Measurements from ENCODE around the gene PRDM11.

Gene PRDM11

GRCh38 chr11:45146072-45147016 lies at the start of gene PRDM11:
TSS of gene PRDM11 (plus strand) at chr11:45146639. CDS start at chr11:45181767, 35,128 bp downstream.
- H3K4me1 ChIP-seq (ENCODE audit: control insufficient read depth in 5 of 5, insufficient read depth in 5 of 5, low read length in 5 of 5), result peaks cover 0 to 24% (median 21%) of the 10 kb centered on the region in 5 donors
- peak within 1 kb of the TSS; percentile 59 to 90 (median 88) for H3K9ac ChIP-seq (ENCODE audit: low read length in 5 of 5)
- H3K4me3 ChIP-seq (ENCODE audit: low read depth in 1 of 5, low read length in 5 of 5), result peak within 1 kb of the TSS; percentile 80 to 88 (median 83)
- H3K36me3 ChIP-seq (ENCODE audit: control insufficient read depth in 5 of 5, insufficient read depth in 5 of 5, low read length in 5 of 5), result no peaks in the 10 kb centered on the region
- H3K9me3 ChIP-seq (ENCODE audit: control insufficient read depth in 5 of 5, low read length in 5 of 5), result peaks cover 0 to 3% (median 0%) of the 10 kb centered on the region in 5 donors
- H3K27ac ChIP-seq (ENCODE audit: low read depth, low read length), result peak within 1 kb of the TSS; percentile 95
- H3K27me3 ChIP-seq (ENCODE audit: control insufficient read depth in 5 of 5, insufficient read depth in 4 of 5, low read length in 5 of 5), result no peaks in the 10 kb centered on the region

DNA sequence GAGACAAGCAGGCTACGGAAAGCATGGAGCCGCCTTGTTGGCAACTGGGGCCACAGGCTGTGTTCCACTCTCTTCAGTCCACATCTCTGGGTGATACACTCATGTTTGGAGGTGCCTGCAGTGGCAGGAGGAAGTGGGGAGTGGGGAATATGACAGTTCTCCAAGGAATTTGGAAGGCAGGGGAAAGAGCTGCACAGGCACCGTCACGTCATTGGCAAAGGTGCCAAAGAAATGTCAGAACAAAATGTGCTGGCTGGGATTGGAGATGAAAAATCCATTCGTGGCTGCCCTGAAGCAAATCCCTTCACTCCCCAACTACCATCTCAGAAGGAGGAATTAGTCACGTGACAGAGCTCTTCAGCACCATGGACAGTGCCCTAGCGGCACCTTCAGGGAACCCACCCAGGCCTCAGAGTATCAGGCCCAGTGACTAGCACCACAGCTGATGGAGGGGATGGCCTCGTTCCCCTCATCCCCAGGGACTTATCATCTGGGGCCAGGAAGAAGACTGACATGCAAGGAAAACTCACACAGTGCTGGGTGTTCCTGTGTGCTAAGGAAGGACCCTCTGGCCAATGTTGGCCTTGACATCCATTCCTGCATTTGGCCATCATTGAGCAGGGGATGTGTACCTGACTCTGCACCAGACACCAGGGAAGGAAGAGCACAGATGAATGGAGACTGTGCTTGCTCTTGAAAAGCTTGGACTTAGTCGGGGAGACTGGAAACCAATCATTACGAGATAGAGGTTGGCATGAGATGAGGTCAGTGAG lies 48.5 kb upstream of the PRDM11 start:
- Histone ChIP-seq H3K4me3 (ENCODE audit: low read depth in 1 of 5, low read length in 5 of 5) (no peak overlapping the region), H3K4me1 (ENCODE audit: control insufficient read depth in 5 of 5, insufficient read depth in 5 of 5, low read length in 5 of 5) (peaks cover 4 to 13% (median 12%) of the 10 kb centered on the region in 5 donors), H3K36me3 (ENCODE audit: control insufficient read depth in 5 of 5, insufficient read depth in 5 of 5, low read length in 5 of 5) (no peaks in the 10 kb centered on the region)

GRCh38 chr11:45098929-45099328 lies 47.5 kb upstream of the PRDM11 start:
- H3K27ac ChIP-seq (ENCODE audit: low read depth, low read length), result no peak overlapping the region
- no peak overlapping the region for H3K4me3 ChIP-seq (ENCODE audit: low read depth in 1 of 5, low read length in 5 of 5)
- H3K9me3 ChIP-seq (ENCODE audit: control insufficient read depth in 5 of 5, low read length in 5 of 5), result no peaks in the 10 kb centered on the region
- H3K4me1 ChIP-seq (ENCODE audit: control insufficient read depth in 5 of 5, insufficient read depth in 5 of 5, low read length in 5 of 5), result peaks cover 4 to 14% (median 13%) of the 10 kb centered on the region in 5 donors
- H3K36me3 ChIP-seq (ENCODE audit: control insufficient read depth in 5 of 5, insufficient read depth in 5 of 5, low read length in 5 of 5), result no peaks in the 10 kb centered on the region
- peaks cover 0 to 12% (median 4%) of the 10 kb centered on the region in 5 donors for H3K27me3 ChIP-seq (ENCODE audit: control insufficient read depth in 5 of 5, insufficient read depth in 4 of 5, low read length in 5 of 5)
- H3K9ac ChIP-seq (ENCODE audit: low read length in 5 of 5), result no peak overlapping the region

More for the DNA sequence above, 48.5 kb upstream of the PRDM11 start:
- Histone ChIP-seq H3K9ac (ENCODE audit: low read length in 5 of 5) (no peak overlapping the region), H3K9me3 (ENCODE audit: control insufficient read depth in 5 of 5, low read length in 5 of 5) (no peaks in the 10 kb centered on the region), H3K27ac (ENCODE audit: low read depth, low read length) (no peak overlapping the region), H3K27me3 (ENCODE audit: control insufficient read depth in 5 of 5, insufficient read depth in 4 of 5, low read length in 5 of 5) (peaks cover 0 to 12% (median 4%) of the 10 kb centered on the region in 5 donors)

GRCh38 chr11:45100339-45100738 lies 46.1 kb upstream of the PRDM11 start:
- Histone ChIP-seq H3K27ac (ENCODE audit: low read depth, low read length) (no peak overlapping the region), H3K9ac (ENCODE audit: low read length in 5 of 5) (no peak overlapping the region), H3K27me3 (ENCODE audit: control insufficient read depth in 5 of 5, insufficient read depth in 4 of 5, low read length in 5 of 5) (peaks cover 0 to 15% (median 4%) of the 10 kb centered on the region in 5 donors), H3K9me3 (ENCODE audit: control insufficient read depth in 5 of 5, low read length in 5 of 5) (no peaks in the 10 kb centered on the region), H3K4me1 (ENCODE audit: control insufficient read depth in 5 of 5, insufficient read depth in 5 of 5, low read length in 5 of 5) (peaks cover 4 to 16% (median 13%) of the 10 kb centered on the region in 5 donors), H3K4me3 (ENCODE audit: low read depth in 1 of 5, low read length in 5 of 5) (no peak overlapping the region), H3K36me3 (ENCODE audit: control insufficient read depth in 5 of 5, insufficient read depth in 5 of 5, low read length in 5 of 5) (no peaks in the 10 kb centered on the region)

DNA sequence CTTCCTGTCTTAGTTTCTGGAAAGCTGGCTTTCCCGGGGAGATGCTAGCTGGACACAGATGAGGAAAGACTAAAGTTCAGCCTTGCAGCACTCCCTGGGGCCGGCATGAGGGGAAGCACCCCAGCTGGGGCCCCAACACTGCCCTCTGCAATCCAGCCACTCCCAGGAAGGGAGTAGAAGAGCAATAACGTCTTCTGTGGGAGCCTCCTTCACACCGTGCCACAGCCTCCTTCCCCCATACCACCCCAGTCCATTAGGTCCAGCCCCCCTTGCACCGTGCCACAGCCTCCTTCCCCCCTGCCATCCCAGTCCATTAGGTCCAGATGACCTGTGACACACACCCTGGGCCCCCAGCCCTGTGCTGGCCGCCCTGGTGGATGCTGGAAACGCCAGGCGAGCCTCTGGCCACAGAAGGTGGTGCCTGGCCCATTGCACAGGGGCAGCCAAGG lies 44.1 kb upstream of the PRDM11 start:
- H3K4me3 ChIP-seq (ENCODE audit: low read depth in 1 of 5, low read length in 5 of 5), result peak overlapping the region in 1 of 5 donors; percentile 34
- peak overlapping the region in 1 of 5 donors; percentile 5 for H3K9ac ChIP-seq (ENCODE audit: low read length in 5 of 5)

DNA sequence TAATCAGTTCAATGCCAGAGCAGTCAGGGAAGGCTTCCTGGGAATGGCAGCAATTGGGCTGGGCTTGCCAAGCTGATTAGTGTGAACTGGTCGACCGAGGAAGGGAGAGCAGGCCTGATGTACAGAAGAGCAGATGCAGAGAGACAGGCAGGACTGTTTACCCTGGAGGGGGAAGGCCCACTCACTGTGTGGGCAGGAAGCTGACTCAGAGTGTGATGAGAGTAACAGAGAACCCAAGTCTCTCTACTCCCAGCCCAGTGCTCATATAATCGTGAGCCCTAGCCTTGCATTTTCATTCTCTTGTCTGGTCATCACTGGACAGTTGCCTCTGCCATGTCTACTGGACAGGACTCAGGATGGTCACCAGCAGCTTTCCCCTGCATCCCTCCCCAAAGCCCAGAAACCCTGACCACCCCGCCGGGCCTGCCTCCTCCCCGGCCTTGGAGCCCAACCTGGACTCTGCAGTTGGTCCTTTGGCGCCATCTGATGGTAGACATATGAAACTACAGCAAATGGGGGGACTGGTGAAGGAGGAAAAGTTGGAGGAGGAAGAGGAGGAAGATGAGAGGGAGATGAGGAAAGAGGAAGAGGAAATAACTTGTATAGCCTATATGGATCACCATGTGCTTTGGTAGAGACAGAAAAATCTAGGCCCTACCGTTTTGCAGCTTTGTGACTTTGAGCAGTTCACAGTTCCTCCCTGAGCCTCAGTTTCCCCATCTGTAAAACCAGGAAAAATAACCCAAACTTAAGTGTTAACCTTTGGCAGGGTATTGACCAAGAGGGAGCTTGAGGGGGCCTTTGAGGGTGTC lies 43.4 kb upstream of the PRDM11 start:
- Histone ChIP-seq H3K4me1 (ENCODE audit: control insufficient read depth in 5 of 5, insufficient read depth in 5 of 5, low read length in 5 of 5) (peaks cover 4 to 19% (median 13%) of the 10 kb centered on the region in 5 donors), H3K27me3 (ENCODE audit: control insufficient read depth in 5 of 5, insufficient read depth in 4 of 5, low read length in 5 of 5) (peaks cover 4 to 29% (median 9%) of the 10 kb centered on the region in 5 donors), H3K4me3 (ENCODE audit: low read depth in 1 of 5, low read length in 5 of 5) (peak overlapping the region in 2 of 5 donors; percentile 32 to 34), H3K9ac (ENCODE audit: low read length in 5 of 5) (no peak overlapping the region), H3K36me3 (ENCODE audit: control insufficient read depth in 5 of 5, insufficient read depth in 5 of 5, low read length in 5 of 5) (no peaks in the 10 kb centered on the region), H3K9me3 (ENCODE audit: control insufficient read depth in 5 of 5, low read length in 5 of 5) (no peaks in the 10 kb centered on the region), H3K27ac (ENCODE audit: low read depth, low read length) (no peak overlapping the region)

More for the DNA sequence above, 44.1 kb upstream of the PRDM11 start:
- no peaks in the 10 kb centered on the region for H3K36me3 ChIP-seq (ENCODE audit: control insufficient read depth in 5 of 5, insufficient read depth in 5 of 5, low read length in 5 of 5)
- no peaks in the 10 kb centered on the region for H3K9me3 ChIP-seq (ENCODE audit: control insufficient read depth in 5 of 5, low read length in 5 of 5)
- no peak overlapping the region for H3K27ac ChIP-seq (ENCODE audit: low read depth, low read length)
- peaks cover 4 to 27% (median 9%) of the 10 kb centered on the region in 5 donors for H3K27me3 ChIP-seq (ENCODE audit: control insufficient read depth in 5 of 5, insufficient read depth in 4 of 5, low read length in 5 of 5)
- peaks cover 4 to 19% (median 13%) of the 10 kb centered on the region in 5 donors for H3K4me1 ChIP-seq (ENCODE audit: control insufficient read depth in 5 of 5, insufficient read depth in 5 of 5, low read length in 5 of 5)

GRCh38 chr11:45104006-45104789 lies 42.2 kb upstream of the PRDM11 start:
- peaks cover 0 to 19% (median 13%) of the 10 kb centered on the region in 5 donors for H3K4me1 ChIP-seq (ENCODE audit: control insufficient read depth in 5 of 5, insufficient read depth in 5 of 5, low read length in 5 of 5)
- no peak overlapping the region for H3K27ac ChIP-seq (ENCODE audit: low read depth, low read length)
- H3K9ac ChIP-seq (ENCODE audit: low read length in 5 of 5), result no peak overlapping the region
- no peaks in the 10 kb centered on the region for H3K9me3 ChIP-seq (ENCODE audit: control insufficient read depth in 5 of 5, low read length in 5 of 5)
- H3K27me3 ChIP-seq (ENCODE audit: control insufficient read depth in 5 of 5, insufficient read depth in 4 of 5, low read length in 5 of 5), result peaks cover 4 to 27% (median 7%) of the 10 kb centered on the region in 5 donors
- no peaks in the 10 kb centered on the region for H3K36me3 ChIP-seq (ENCODE audit: control insufficient read depth in 5 of 5, insufficient read depth in 5 of 5, low read length in 5 of 5)
- H3K4me3 ChIP-seq (ENCODE audit: low read depth in 1 of 5, low read length in 5 of 5), result no peak overlapping the region

- H3K27ac ChIP-seq (ENCODE audit: low read depth, low read length), result no peak overlapping the region
- H3K27me3 ChIP-seq (ENCODE audit: control insufficient read depth in 5 of 5, insufficient read depth in 4 of 5, low read length in 5 of 5), result peaks cover 4 to 29% (median 7%) of the 10 kb centered on the region in 5 donors
- H3K36me3 ChIP-seq (ENCODE audit: control insufficient read depth in 5 of 5, insufficient read depth in 5 of 5, low read length in 5 of 5), result no peaks in the 10 kb centered on the region
- H3K9me3 ChIP-seq (ENCODE audit: control insufficient read depth in 5 of 5, low read length in 5 of 5), result no peaks in the 10 kb centered on the region
- no peak overlapping the region for H3K4me3 ChIP-seq (ENCODE audit: low read depth in 1 of 5, low read length in 5 of 5)
- H3K9ac ChIP-seq (ENCODE audit: low read length in 5 of 5), result no peak overlapping the region
- H3K4me1 ChIP-seq (ENCODE audit: control insufficient read depth in 5 of 5, insufficient read depth in 5 of 5, low read length in 5 of 5), result peaks cover 0 to 19% (median 13%) of the 10 kb centered on the region in 5 donors
Measured at GRCh38 chr11:45104790-45105084, 41.7 kb upstream of the PRDM11 start.
